HCT116 (cell line): Measurements from ENCODE around the gene SNHG17.

Experiments
- CEBPB ChIP-seq: IDR thresholded peaks from 2 replicates; pipeline ENCODE4 v1.6.1; 2012; ENCODE audit warnings: low read depth
- EZH2 ChIP-seq: fragments of 200-600 bp; sonication (generic); IDR thresholded peaks from 2 replicates; pipeline ENCODE4 v1.6.1; 2017; ENCODE audit warnings: antibody characterized with exemption, mixed run types
- EZH2phosphoT487 ChIP-seq: fragments of 200-600 bp; IDR thresholded peaks from 2 replicates; pipeline ENCODE4 v1.6.1; 2018; ENCODE audit warnings: antibody characterized with exemption, borderline replicate concordance
- JUND ChIP-seq: IDR thresholded peaks from 2 replicates; pipeline ENCODE4 v1.6.1; 2012
- POLR2A ChIP-seq: IDR thresholded peaks from 2 replicates; pipeline ENCODE4 v1.7.0; 2011; ENCODE audit warnings: borderline replicate concordance; ENCODE audit not compliant: insufficient read depth, insufficient read length; ENCODE audit errors: extremely low read depth
- POLR2AphosphoS5 ChIP-seq: IDR thresholded peaks from 2 replicates; pipeline ENCODE4 v1.6.1; 2011; ENCODE audit warnings: mild to moderate bottlenecking, low read depth, low read length, moderate library complexity
- RAD21 ChIP-seq: IDR thresholded peaks from 2 replicates; pipeline ENCODE4 v1.6.1; 2012; ENCODE audit warnings: low read depth, mild to moderate bottlenecking
- REST ChIP-seq: IDR thresholded peaks from 2 replicates; pipeline ENCODE4 v1.6.1; 2012; ENCODE audit warnings: low read depth
- SIN3A ChIP-seq: IDR thresholded peaks from 2 replicates; pipeline ENCODE4 v1.6.1; 2012; ENCODE audit warnings: low read depth
- SP1 ChIP-seq: IDR thresholded peaks from 2 replicates; pipeline ENCODE4 v1.6.1; 2012; ENCODE audit warnings: low read depth
- SRF ChIP-seq: IDR thresholded peaks from 2 replicates; pipeline ENCODE4 v1.6.1; 2012; ENCODE audit warnings: low read depth
- YY1 ChIP-seq: IDR thresholded peaks from 2 replicates; pipeline ENCODE4 v1.6.1; 2011; ENCODE audit warnings: low read length, low read depth, moderate library complexity, mild to moderate bottlenecking; ENCODE audit not compliant: insufficient replicate concordance; ENCODE audit errors: extremely low read depth
- TF ChIP-seq, protein P1 (sequence below), 3 experiments: fragments of 200-600 bp in 1 of 3; sonication (generic) in 1 of 3; IDR thresholded peaks in 2 of 3; conservative IDR thresholded peaks in 1 of 3; 2 replicates each; pipeline ENCODE4 v1.5.1; 2012 to 2017; ENCODE audit warnings: low read depth in 2 of 3, low read length in 2 of 3, antibody characterized with exemption in 1 of 3, borderline replicate concordance in 1 of 3, control low read depth in 1 of 3, mild to moderate bottlenecking in 1 of 3, mixed read lengths in 1 of 3, mixed run types in 1 of 3, moderate library complexity in 1 of 3; ENCODE audit not compliant: insufficient read depth in 1 of 3

DNA sequence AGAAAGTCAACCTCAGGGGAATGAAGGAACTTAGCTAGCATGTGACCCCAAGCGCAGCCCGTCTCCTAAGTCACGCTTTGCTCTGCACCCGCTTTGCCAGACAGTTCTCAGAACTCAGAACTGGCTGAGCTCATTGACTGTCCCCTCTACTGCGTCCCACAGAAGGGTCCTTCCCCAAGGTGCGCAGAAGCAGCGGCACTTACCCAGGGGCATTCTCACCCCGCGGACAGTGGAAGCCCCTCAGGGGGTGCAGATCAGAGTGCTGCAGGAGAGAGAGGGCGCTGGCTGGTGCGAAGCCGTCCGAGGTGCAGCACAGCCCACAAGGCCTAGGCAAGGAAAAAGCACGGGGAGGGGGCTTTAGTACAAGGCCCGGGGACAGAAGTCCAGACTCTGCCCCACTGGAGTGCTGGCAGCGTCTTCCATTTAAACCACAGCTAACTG lies 807 bp downstream of the SNHG17 start:
- TF ChIP-seq CEBPB (no peak), EZH2 (no peak), RAD21 (no peak), POLR2AphosphoS5 (no peak), JUND (no peak), POLR2A (no peak), SRF (no peak), REST (no peak), SP1 (no peak), EZH2phosphoT487 (no peak), SIN3A (no peak), YY1 (no peak)
- TF ChIP-seq, protein P1, sequence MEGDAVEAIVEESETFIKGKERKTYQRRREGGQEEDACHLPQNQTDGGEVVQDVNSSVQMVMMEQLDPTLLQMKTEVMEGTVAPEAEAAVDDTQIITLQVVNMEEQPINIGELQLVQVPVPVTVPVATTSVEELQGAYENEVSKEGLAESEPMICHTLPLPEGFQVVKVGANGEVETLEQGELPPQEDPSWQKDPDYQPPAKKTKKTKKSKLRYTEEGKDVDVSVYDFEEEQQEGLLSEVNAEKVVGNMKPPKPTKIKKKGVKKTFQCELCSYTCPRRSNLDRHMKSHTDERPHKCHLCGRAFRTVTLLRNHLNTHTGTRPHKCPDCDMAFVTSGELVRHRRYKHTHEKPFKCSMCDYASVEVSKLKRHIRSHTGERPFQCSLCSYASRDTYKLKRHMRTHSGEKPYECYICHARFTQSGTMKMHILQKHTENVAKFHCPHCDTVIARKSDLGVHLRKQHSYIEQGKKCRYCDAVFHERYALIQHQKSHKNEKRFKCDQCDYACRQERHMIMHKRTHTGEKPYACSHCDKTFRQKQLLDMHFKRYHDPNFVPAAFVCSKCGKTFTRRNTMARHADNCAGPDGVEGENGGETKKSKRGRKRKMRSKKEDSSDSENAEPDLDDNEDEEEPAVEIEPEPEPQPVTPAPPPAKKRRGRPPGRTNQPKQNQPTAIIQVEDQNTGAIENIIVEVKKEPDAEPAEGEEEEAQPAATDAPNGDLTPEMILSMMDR (IDR thresholded peaks at IDR 0.05 in 2 of 3, conservative IDR thresholded peaks at IDR 0.05 in 1 of 3; ENCODE audit: borderline replicate concordance in 1 of 3, insufficient read depth in 1 of 3, low read depth in 2 of 3, low read length in 2 of 3), result no peak
